Activated CD8-positive, alpha-beta memory T cell treated with anti-CD3 and anti-CD28 coated beads for 48 hours (primary cell): ENCODE measurements around the gene SORCS3.

Experiments
- DNase-seq, 3 experiments: peaks; one replicate each; pipeline ENCODE4 v3.0.0-alpha.2; 2020; ENCODE audit warnings: low read depth in 2 of 3, low spot score in 2 of 3

The SORCS3 gene

GRCh38 chr10:104993085-104993484, 352.0 kb downstream of the SORCS3 start:
- no peak for DNase-seq

DNA sequence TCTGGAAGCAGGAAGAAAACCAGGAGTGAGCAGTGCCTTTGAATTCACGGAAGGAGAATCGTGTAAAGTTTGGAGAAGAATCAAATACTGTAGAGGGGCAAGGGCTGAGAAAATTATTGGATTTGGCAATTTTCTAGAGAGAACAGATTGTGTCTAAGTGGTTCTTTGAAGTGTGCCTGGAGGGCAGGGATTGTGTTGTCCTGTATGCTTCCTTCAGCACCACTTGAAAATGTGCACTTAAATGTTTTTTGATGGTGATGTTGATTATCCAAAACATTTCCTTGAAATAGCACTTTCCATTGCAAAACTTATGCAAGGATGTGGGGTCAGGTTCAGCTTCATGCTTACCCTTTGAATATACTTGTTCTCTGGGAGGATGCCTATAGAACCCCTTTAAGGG, 360.2 kb downstream of the SORCS3 start:
- DNase-seq, result no peak

DNA sequence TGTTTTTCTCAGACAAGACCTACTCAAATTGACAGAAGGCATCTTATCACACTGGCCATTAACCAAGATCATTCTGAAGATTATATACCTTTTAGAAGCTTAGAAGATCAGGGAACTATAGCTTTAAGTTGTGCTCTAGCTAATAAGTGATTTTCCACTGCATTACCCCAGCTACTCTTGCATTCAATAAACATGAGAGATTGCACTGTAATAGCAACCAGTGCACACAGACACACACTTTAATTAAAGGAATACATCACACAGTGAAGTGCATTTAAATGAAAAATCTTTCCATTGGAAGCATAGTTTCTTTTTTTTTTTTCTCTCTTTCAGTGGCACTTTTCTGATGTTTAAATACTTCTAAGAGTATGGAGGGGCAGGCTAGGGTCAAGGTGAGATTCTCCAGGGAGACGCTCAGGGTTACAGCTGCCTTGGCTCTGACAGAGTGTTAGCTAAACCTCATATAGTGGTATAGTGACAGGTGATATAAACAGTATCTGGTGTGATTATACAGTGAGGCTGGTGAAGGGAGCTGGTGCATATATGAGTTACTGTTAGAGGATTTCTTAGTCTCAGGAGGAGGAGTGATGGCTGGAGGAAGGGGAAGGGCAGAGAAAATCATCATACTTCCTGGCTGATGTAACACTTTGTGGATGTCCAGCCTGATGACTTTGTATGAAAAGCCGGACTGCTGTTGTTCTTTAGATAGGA, 369.5 kb downstream of the SORCS3 start:
- no peak for DNase-seq

GRCh38 chr10:105017116-105017515, 376.0 kb downstream of the SORCS3 start:
- no peak for DNase-seq

GRCh38 chr10:105017691-105018090, 376.6 kb downstream of the SORCS3 start:
- no peak for DNase-seq

GRCh38 chr10:105023211-105024111, 382.4 kb downstream of the SORCS3 start:
- no peak for DNase-seq

DNA sequence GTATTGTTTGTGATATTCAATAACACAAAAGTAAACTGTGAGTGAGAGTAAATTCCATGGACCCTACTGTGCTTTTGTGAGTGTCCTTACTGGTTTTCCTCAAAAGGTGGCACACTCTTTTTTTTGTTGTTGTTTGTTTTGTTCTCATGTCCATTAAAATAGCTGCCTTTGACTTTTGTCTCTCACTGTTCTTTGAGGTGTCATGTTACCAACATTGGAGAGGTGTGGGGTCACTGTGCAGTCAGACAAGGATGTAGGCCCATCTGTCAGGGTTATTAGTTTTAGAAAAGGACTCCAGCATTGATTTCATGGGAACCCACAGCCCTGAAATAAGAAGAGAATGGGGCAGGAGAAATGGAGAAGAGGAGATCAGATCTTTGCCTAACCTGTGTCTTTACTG, 383.1 kb downstream of the SORCS3 start:
- no peak for DNase-seq

GRCh38 chr10:105025092-105025491, 384.0 kb downstream of the SORCS3 start:
- DNase-seq, result no peak

DNA sequence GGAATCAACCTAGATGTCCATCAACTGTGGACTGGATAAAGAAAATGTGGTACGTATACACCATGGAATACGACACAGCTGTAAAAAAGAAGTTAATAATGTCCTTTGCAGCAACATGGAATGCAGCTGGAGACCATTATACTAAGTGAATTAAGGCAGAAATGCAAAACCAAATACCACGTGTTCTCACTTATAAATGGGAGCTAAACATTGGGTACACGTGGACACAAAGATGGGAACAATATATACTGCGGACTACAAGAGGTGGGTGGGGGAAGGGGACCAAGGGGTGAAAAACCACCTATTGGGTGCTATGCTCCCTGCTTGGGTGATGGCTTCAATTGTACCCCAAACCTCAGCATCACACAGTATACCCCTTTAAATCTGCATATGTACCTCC, 385.5 kb downstream of the SORCS3 start:
- no peak for DNase-seq

GRCh38 chr10:105029286-105029685, 388.2 kb downstream of the SORCS3 start:
- no peak for DNase-seq

DNA sequence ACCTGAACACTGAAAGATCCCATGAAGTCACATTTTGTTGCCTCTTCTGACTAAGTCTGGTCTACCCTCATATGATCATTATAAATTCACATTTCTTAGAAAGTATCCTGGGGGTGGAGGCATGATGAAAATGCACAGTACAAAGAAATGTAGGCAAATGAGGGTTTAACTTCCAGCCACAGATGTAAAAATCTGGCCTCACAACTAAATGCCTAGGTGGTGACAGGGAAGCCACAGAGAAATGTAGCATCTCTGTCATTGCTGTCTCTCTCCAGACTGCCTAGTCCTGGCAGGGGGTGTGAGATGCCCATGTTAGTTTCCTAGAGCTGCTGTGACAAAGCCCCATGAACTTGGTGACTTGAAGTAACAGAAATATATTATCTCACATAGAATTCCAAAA, 395.9 kb downstream of the SORCS3 start:
- no peak for DNase-seq

DNA sequence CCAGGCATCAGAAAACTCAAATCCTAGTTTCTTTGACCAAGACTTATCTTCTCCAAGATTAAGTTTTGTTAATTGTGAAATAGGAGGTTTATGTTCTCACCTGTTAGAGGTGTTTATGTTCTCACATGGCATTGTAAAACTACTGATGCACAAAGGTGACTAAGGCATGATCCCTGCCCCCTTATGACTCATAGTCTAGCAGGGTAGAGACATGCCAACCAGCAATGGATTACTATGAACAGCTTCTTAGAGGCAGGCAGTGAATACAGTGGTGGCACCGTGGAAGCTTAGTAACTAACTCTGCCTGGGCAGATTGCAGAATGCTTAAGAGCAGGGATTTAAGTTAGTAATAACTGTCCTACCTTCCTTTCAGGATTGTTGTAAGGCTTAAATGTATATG, 400.9 kb downstream of the SORCS3 start:
- DNase-seq, result no peak

DNA sequence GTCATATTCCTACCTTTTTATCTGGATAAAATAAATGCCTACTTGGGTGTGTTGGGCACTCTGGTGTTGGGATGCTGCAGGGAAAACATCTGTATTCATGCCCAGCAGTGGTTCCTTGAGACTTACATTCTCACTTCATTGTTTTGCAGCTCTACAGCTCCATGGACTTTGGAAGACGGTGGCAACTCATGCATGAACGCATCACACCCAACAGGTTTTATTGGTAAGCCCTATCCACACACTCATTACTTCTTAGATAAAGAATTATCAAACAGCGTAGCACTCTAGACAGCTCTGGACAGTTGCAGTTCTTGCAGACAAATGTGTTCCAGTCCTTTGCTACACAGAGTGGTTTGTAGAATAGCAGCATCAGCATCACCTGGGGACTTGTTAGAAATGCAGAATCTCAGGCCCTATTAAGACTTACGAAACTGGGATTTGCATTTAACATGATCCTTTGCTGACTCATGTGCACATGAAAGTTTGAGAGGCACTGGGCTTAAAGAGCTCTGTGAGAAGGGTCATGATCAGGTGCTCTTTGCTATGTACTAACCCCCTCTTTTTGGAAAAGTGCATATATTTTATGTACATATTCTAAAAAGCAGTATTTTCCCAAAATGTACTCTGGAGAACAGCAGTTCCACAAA, 401.9 kb downstream of the SORCS3 start:
- no peak for DNase-seq

DNA sequence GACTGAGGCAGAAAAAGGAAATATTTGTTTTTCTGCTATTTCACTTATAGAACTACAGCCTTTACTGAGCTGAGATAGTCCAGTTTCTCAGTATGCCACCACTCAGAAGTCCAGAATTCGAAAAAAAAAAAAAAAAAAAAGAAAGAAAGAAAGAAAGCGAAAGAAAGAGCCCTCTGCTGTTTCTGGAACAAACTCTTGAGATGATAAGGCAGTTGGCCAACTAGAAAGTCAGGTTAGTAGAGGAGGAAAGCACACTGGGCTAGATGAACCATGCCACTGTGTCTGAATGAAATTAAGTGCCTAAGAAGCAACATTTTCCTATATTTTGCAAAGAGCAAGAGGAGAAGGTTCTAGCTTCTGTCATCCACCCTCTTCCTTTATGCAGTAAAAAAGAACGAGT, 403.8 kb downstream of the SORCS3 start:
- DNase-seq, result no peak

GRCh38 chr10:105056413-105056812, 415.3 kb downstream of the SORCS3 start:
- DNase-seq, result no peak

GRCh38 chr10:105062951-105063350, 421.9 kb downstream of the SORCS3 start:
- DNase-seq, result no peak

DNA sequence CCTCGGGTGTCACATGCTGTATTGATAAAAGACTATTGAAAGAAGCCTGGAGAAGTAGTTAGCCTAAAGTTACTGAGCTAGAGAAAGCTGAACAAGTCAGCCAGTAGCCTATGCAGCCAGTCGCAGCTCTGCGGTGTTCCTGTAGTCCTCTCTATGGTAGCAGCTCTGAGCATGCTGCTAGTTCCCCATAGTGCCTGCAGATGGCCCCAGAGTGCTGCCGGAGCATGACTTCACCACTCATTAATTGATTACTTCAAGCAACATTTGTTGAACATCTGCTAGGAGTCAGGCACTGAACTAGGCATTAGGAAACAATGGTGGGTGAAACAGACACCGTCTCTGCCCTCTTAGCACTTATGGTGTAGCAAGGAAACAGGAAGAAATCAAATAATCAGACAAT, 422.7 kb downstream of the SORCS3 start:
- no peak for DNase-seq

- no peak for DNase-seq
These were observed 427.4 kb downstream of the SORCS3 start for GRCh38 chr10:105068497-105068896.

DNA sequence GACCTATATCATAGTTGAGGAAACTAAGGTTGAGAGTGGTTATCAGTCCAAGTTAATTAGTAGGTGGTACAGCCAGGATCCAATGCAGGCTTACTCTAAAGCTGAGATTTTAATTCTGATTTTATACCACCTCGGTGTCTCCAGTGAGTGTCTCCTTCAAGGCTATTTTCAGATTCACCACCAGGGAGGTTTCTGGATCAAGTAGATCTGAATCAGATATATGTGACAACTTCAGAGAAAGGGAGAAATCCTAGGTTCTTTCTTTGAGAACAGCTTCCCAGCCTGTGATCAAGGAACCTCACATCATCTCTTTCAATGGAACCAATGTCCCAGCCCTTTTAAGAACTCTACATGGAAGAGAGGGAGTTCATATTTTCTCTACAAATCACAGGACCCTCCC, 429.2 kb downstream of the SORCS3 start:
- no peak for DNase-seq

- DNase-seq, result no peak
These were observed 429.9 kb downstream of the SORCS3 start for GRCh38 chr10:105070952-105071351.

DNA sequence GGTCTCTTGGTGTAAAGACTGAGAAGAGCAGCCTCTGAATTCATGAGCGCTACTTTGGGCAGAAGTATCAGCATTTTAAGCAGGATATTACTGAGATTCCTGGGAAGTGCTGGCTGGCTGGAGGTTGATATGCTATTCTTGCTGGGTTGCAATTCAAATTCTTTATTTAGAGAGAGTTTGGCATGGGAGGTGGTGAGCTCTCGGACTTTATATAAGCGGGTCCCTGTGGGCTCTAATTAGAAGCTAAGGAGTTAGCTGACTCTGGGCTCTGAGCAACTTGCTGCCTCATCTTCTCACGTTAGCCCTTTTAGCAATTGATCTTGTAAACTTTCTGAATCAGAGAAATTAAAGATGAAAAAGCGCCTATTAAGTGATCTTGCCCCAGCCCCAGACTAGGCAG, 430.9 kb downstream of the SORCS3 start:
- DNase-seq, result no peak

DNA sequence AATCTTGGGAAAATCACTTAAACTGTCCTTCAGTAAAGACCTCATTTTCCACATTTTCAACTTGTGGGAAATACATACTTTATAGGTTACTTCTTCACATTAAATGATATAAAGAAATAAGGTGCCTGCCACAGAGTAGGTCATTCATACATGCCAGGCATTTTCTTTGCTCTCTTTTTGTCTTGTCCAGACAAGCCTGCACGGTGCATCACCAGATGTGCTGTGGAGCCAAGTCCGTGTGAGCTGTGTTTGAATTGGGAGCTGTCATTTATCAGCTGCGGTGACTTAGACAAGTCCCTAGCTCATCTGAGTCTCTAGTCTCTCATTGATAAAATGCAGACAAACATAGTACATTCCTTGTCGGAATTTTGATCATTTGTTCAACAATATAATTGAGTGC, 432.9 kb downstream of the SORCS3 start:
- no peak for DNase-seq
